Endothelial cell of umbilical vein (primary cell): ENCODE measurements around the gene XYLT1.

Experiments
- EZH2 ChIP-seq: IDR thresholded peaks from 2 replicates; pipeline ENCODE4 v1.6.1; 2012; ENCODE audit warnings: borderline replicate concordance, low read depth, mild to moderate bottlenecking, moderate library complexity, low read length, inconsistent platforms; ENCODE audit not compliant: severe bottlenecking
- FOS ChIP-seq: IDR thresholded peaks from 2 replicates; pipeline ENCODE4 v1.6.1; 2011; ENCODE audit warnings: mild to moderate bottlenecking, low read length, moderate library complexity, borderline replicate concordance; ENCODE audit not compliant: insufficient read depth
- POLR2A ChIP-seq: IDR thresholded peaks from 2 replicates; pipeline ENCODE4 v1.6.1; 2012; ENCODE audit warnings: low read depth, mild to moderate bottlenecking, control low read depth, low read length
- TF ChIP-seq, protein P1 (sequence below), 2 donors: IDR thresholded peaks; 1 replicate in 1 of 2; 2 replicates in 1 of 2; pipeline ENCODE4 v1.5.1; 2011; ENCODE audit warnings: low read length in 2 of 2, mild to moderate bottlenecking in 2 of 2, moderate library complexity in 2 of 2, control low read depth in 1 of 2, inconsistent platforms in 1 of 2, low read depth in 1 of 2; ENCODE audit not compliant: insufficient read depth in 1 of 2; ENCODE audit errors: extremely low read depth in 1 of 2

DNA sequence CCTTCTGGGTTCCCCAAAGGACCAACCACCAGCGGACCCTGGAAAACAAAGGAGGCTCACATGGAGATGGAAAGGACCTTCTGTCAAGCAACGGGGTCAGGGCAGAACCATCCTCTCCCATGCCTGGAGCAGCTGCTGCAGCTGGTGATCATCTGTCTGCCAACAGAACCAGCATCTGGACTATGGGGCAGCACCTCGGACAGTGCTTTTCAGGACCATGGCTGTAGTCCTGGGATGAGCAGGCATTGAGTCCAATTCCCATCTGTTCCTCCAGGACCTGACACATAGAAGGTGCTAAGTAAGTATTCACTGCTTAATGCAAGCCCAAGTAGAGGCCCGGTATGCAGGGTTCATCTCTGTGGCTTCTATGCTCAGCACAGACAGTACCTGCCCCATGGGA, 304.7 kb downstream of the XYLT1 start:
- TF ChIP-seq, protein P1, sequence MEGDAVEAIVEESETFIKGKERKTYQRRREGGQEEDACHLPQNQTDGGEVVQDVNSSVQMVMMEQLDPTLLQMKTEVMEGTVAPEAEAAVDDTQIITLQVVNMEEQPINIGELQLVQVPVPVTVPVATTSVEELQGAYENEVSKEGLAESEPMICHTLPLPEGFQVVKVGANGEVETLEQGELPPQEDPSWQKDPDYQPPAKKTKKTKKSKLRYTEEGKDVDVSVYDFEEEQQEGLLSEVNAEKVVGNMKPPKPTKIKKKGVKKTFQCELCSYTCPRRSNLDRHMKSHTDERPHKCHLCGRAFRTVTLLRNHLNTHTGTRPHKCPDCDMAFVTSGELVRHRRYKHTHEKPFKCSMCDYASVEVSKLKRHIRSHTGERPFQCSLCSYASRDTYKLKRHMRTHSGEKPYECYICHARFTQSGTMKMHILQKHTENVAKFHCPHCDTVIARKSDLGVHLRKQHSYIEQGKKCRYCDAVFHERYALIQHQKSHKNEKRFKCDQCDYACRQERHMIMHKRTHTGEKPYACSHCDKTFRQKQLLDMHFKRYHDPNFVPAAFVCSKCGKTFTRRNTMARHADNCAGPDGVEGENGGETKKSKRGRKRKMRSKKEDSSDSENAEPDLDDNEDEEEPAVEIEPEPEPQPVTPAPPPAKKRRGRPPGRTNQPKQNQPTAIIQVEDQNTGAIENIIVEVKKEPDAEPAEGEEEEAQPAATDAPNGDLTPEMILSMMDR (IDR thresholded peaks at IDR 0.05; ENCODE audit: extremely low read depth in 1 of 2, insufficient read depth in 1 of 2, low read depth in 1 of 2, low read length in 2 of 2) = no peak
- TF ChIP-seq POLR2A (no peak), EZH2 (no peak), FOS (no peak)
